GM06990 (cell line): ENCODE results near the gene ZNF536.

Source experiments
- DNase-seq: peaks from one replicate; pipeline ENCODE4 v3.0.0-alpha.2; 2011; ENCODE audit not compliant: insufficient read length; ENCODE audit errors: extremely low read depth
- H3K27me3 ChIP-seq: replicated peaks from 2 replicates; pipeline ENCODE4 v1.6.0; 2011; ENCODE audit warnings: low read length; ENCODE audit not compliant: control insufficient read depth, insufficient read depth
- H3K36me3 ChIP-seq: 2 replicates; pipeline ENCODE4 v1.5.1; 2011; ENCODE audit warnings: low read length; ENCODE audit not compliant: control insufficient read depth, insufficient read depth
- H3K4me3 ChIP-seq: replicated peaks from 2 replicates; pipeline ENCODE4 v1.5.1; 2011; ENCODE audit warnings: low read depth, mild to moderate bottlenecking, control low read depth, low read length
- CTCF ChIP-seq: IDR thresholded peaks from 2 replicates; pipeline ENCODE4 v1.5.1; 2011; ENCODE audit warnings: low read length, control low read depth, mild to moderate bottlenecking, inconsistent platforms; ENCODE audit not compliant: insufficient read depth, poor library complexity, severe bottlenecking

Gene ZNF536

GRCh38 chr19:30604657-30605056 lies 232.5 kb downstream of the ZNF536 start:
- Histone ChIP-seq H3K4me3 (no peak overlapping the region), H3K36me3 (no peaks in the 10 kb centered on the region), H3K27me3 (no peaks in the 10 kb centered on the region)
- TF ChIP-seq CTCF, result no peak
- no peak for DNase-seq

- Histone ChIP-seq H3K4me3 (no peak overlapping the region), H3K27me3 (no peaks in the 10 kb centered on the region), H3K36me3 (no peaks in the 10 kb centered on the region)
- TF ChIP-seq CTCF, result no peak
- no peak for DNase-seq
These were observed 233.1 kb downstream of the ZNF536 start for GRCh38 chr19:30605333-30605732.

- no peak overlapping the region for H3K4me3 ChIP-seq
- no peak for DNase-seq
- no peak for TF ChIP-seq CTCF
These were observed 234.2 kb downstream of the ZNF536 start for GRCh38 chr19:30606114-30607050.

More at GRCh38 chr19:30606114-30607050, 234.2 kb downstream of the ZNF536 start:
- H3K36me3 ChIP-seq, result no peaks in the 10 kb centered on the region
- no peaks in the 10 kb centered on the region for H3K27me3 ChIP-seq
